H9 (cell line): ENCODE measurements around the gene NEURL1. TPM values are rescaled to one million over a fixed set of nuclear protein-coding genes. Genes with fewer than 3 reads are reported as not detected.
A peak's percentile ranks its signal among the peaks of the same experiment; 100 is the strongest.

Source experiments
- DNase-seq: peaks from one replicate; pipeline ENCODE4 v3.0.0-alpha.2; 2017
- H2AFZ ChIP-seq: one replicate; pipeline ENCODE4 v1.6.1; 2013; ENCODE audit warnings: mild to moderate bottlenecking, low read length, control low read depth, moderate library complexity
- H2AK5ac ChIP-seq: 2 replicates; pipeline ENCODE4 v1.6.1; 2013; ENCODE audit warnings: low read length, control low read depth, mixed read lengths; ENCODE audit not compliant: insufficient read length
- H2BK120ac ChIP-seq: one replicate; pipeline ENCODE4 v1.6.1; 2013; ENCODE audit warnings: low read depth, mild to moderate bottlenecking, low read length, control low read depth, inconsistent platforms; ENCODE audit not compliant: poor library complexity, severe bottlenecking
- H2BK12ac ChIP-seq: 2 replicates; pipeline ENCODE4 v1.6.1; 2013; ENCODE audit warnings: low read length, control low read depth, mixed read lengths, low read depth; ENCODE audit not compliant: insufficient read length
- H2BK15ac ChIP-seq: 2 replicates; pipeline ENCODE4 v1.6.1; 2013; ENCODE audit warnings: low read depth, low read length, control low read depth
- H2BK20ac ChIP-seq: one replicate; pipeline ENCODE4 v1.6.1; 2013; ENCODE audit warnings: low read depth, mild to moderate bottlenecking, low read length, control low read depth, inconsistent platforms; ENCODE audit not compliant: poor library complexity, severe bottlenecking
- H2BK5ac ChIP-seq: 2 replicates; pipeline ENCODE4 v1.6.1; 2013; ENCODE audit warnings: low read length, control low read depth, mixed read lengths; ENCODE audit not compliant: insufficient read length
- H3K14ac ChIP-seq: 2 replicates; pipeline ENCODE4 v1.6.1; 2013; ENCODE audit warnings: low read length, control low read depth; ENCODE audit not compliant: insufficient read depth
- H3K18ac ChIP-seq: 2 replicates; pipeline ENCODE4 v1.6.1; 2013; ENCODE audit warnings: low read depth, mild to moderate bottlenecking, mixed read lengths, low read length, control low read depth; ENCODE audit not compliant: insufficient read length
- H3K23ac ChIP-seq: 2 replicates; pipeline ENCODE4 v1.6.1; 2013; ENCODE audit warnings: low read length, control low read depth, mixed read lengths, low read depth; ENCODE audit not compliant: insufficient read length
- H3K23me2 ChIP-seq: 2 replicates; pipeline ENCODE4 v1.6.1; 2013; ENCODE audit warnings: low read depth, mild to moderate bottlenecking, mixed read lengths, low read length, control low read depth; ENCODE audit not compliant: insufficient read length, poor library complexity, severe bottlenecking
- H3K27ac ChIP-seq: 2 replicates; pipeline ENCODE4 v1.5.1; 2013; ENCODE audit warnings: low read length, control low read depth, mixed read lengths, low read depth; ENCODE audit not compliant: insufficient read length
- H3K27me3 ChIP-seq: 2 replicates; pipeline ENCODE4 v1.6.1; 2013; ENCODE audit warnings: low read length, control low read depth, inconsistent platforms; ENCODE audit not compliant: insufficient read depth
- H3K4ac ChIP-seq: 2 replicates; pipeline ENCODE4 v1.6.1; 2013; ENCODE audit warnings: low read depth, mild to moderate bottlenecking, control low read depth, inconsistent platforms, low read length, moderate library complexity
- H3K4me1 ChIP-seq: 2 replicates; pipeline ENCODE4 v1.6.1; 2013; ENCODE audit warnings: low read length, control low read depth, inconsistent platforms; ENCODE audit not compliant: insufficient read depth
- H3K4me2 ChIP-seq: 2 replicates; pipeline ENCODE4 v1.6.1; 2013; ENCODE audit warnings: low read length, control low read depth, mixed read lengths; ENCODE audit not compliant: insufficient read length, insufficient read depth
- H3K56ac ChIP-seq: 2 replicates; pipeline ENCODE4 v1.6.1; 2013; ENCODE audit warnings: low read depth, mild to moderate bottlenecking, mixed read lengths, low read length, control low read depth; ENCODE audit not compliant: insufficient read length
- H3K79me1 ChIP-seq: 2 replicates; pipeline ENCODE4 v1.6.1; 2013; ENCODE audit warnings: low read depth, mild to moderate bottlenecking, moderate library complexity, low read length, control low read depth, inconsistent platforms; ENCODE audit not compliant: insufficient read depth, poor library complexity, severe bottlenecking
- H3K79me2 ChIP-seq: 2 replicates; pipeline ENCODE4 v1.6.1; 2013; ENCODE audit warnings: low read length, control low read depth, inconsistent platforms; ENCODE audit not compliant: insufficient read depth
- H3K9ac ChIP-seq: 2 replicates; pipeline ENCODE4 v1.6.1; 2013; ENCODE audit warnings: low read length, control low read depth, mixed read lengths; ENCODE audit not compliant: insufficient read length; ENCODE audit errors: extremely low read depth
- H3K9me3 ChIP-seq: one replicate; pipeline ENCODE4 v1.6.1; 2013; ENCODE audit warnings: low read depth, low read length, inconsistent platforms; ENCODE audit not compliant: control insufficient read depth
- H3T11ph ChIP-seq: one replicate; pipeline ENCODE4 v1.6.1; 2013; ENCODE audit warnings: mild to moderate bottlenecking, low read length, control low read depth, inconsistent platforms
- H4K20me1 ChIP-seq: one replicate; pipeline ENCODE4 v1.6.1; 2013; ENCODE audit not compliant: control insufficient read depth, insufficient read length, insufficient read depth
- H4K5ac ChIP-seq: 2 replicates; pipeline ENCODE4 v1.6.1; 2013; ENCODE audit warnings: low read depth, mild to moderate bottlenecking, mixed read lengths, low read length, control low read depth; ENCODE audit not compliant: insufficient read length
- H4K8ac ChIP-seq: replicated peaks from 2 replicates; pipeline ENCODE4 v1.6.1; 2013; ENCODE audit warnings: low read length, control low read depth, mixed read lengths, low read depth; ENCODE audit not compliant: insufficient read length
- H4K91ac ChIP-seq: 2 replicates; pipeline ENCODE4 v1.6.1; 2013; ENCODE audit warnings: low read depth, mild to moderate bottlenecking, moderate library complexity, mixed read lengths, low read length, control low read depth; ENCODE audit not compliant: insufficient read length
- H3K27ac Mint-ChIP-seq, 3 experiments: 2 replicates in 2 of 3; 3 replicates in 1 of 3; pipeline ENCODE4 v1.8.0; 2020 to 2021; ENCODE audit warnings: mixed read lengths in 3 of 3, mild to moderate bottlenecking in 1 of 3, moderate library complexity in 1 of 3
- H3K27me3 Mint-ChIP-seq: 2 replicates; pipeline ENCODE4 v1.8.0; 2021; ENCODE audit warnings: low read depth, mild to moderate bottlenecking, moderate library complexity, mixed read lengths
- H3K36me3 Mint-ChIP-seq, 3 experiments: 2 replicates in 2 of 3; 3 replicates in 1 of 3; pipeline ENCODE4 v1.8.0; 2020 to 2021; ENCODE audit warnings: low read depth in 3 of 3, mixed read lengths in 3 of 3; ENCODE audit not compliant: insufficient read depth in 1 of 3
- H3K4me1 Mint-ChIP-seq, 2 experiments: 2 replicates each; pipeline ENCODE4 v1.8.0; 2020; ENCODE audit warnings: mixed read lengths in 2 of 2
- H3K4me3 Mint-ChIP-seq, 2 experiments: 2 replicates in 1 of 2; 3 replicates in 1 of 2; pipeline ENCODE4 v1.8.0; 2020 to 2021; ENCODE audit warnings: mild to moderate bottlenecking in 2 of 2, mixed read lengths in 2 of 2, moderate library complexity in 1 of 2
- H3K9me3 Mint-ChIP-seq, 2 experiments: 2 replicates in 1 of 2; 3 replicates in 1 of 2; pipeline ENCODE4 v1.8.0; 2020; ENCODE audit warnings: mild to moderate bottlenecking in 2 of 2, mixed read lengths in 2 of 2, moderate library complexity in 1 of 2
- WGBS: extraction: QIAGEN DNeasy Blood & Tissue Kit; methylation state at CpG from one replicate; pipeline ENCODE4 v1.1.7; 2013; ENCODE audit warnings: missing lambda C conversion rate, low lambda C conversion rate, mixed read lengths; ENCODE audit not compliant: insufficient read length; ENCODE audit errors: extremely low coverage; 5-methylcytosine and 5-hydroxymethylcytosine counted together
- total RNA-seq: library from RNA; stranded (reverse); gene quantifications from 2 replicates; pipeline ENCODE4 v1.2.1, GENCODE V29; 2021
- TF ChIP-seq, protein P1 (sequence below): fragments of 200-600 bp; sonication (generic); conservative IDR thresholded peaks from 3 replicates; pipeline ENCODE4 v1.8.0; 2021; ENCODE audit warnings: antibody characterized with exemption, mild to moderate bottlenecking

NEURL1 gene
- total RNA-seq, 1 experiment from 2014 or later = 1.2 TPM

DNA sequence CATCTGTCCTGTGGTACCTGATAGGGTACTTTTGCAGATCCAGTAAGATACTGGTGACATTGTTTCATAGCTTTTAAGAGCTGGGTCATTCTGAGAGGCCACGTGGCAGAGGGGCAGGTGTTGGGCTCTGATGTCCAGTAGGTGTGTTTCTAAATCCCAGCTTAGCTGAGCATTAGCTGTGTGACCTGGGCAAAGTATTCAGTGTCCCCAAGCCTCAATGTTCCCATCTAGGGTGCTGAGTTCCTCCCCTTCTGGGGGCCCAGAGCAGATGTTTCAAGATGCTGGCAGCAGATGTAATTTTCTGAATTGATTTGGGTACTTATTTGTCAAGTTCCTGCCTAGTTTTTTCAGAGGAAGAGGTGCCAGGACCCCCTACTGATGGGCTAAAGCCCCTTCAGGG, 52.9 kb downstream of the NEURL1 start:
- peaks cover 4% of the 10 kb centered on the region; the same call in 1 of the 2 replicates for H3K4me1 ChIP-seq
- no peak overlapping the region for H3K23ac ChIP-seq
- H2BK20ac ChIP-seq = no peak overlapping the region
- Mint-ChIP-seq H3K36me3 (no peaks in the 10 kb centered on the region), H3K27ac (no peak overlapping the region; a peak in 1 of 7 replicates), H3K9me3 (no peaks in the 10 kb centered on the region), H3K4me1 (peaks cover 18 to 36% of the 10 kb centered on the region in 2 experiments), H3K27me3 (peaks cover 4% of the 10 kb centered on the region), H3K4me3 (no peak overlapping the region)
- H3K56ac ChIP-seq = no peak overlapping the region
- no peak overlapping the region for H3K18ac ChIP-seq
- H2BK5ac ChIP-seq = no peak overlapping the region
- H2BK12ac ChIP-seq = no peak overlapping the region
- no peak overlapping the region for H3K14ac ChIP-seq
- no peak overlapping the region for H3T11ph ChIP-seq
- H4K91ac ChIP-seq = no peak overlapping the region
- WGBS = no CpG with 5 or more reads among the region's 1 CpG
- H2BK15ac ChIP-seq = no peak overlapping the region
- TF ChIP-seq, protein P1, sequence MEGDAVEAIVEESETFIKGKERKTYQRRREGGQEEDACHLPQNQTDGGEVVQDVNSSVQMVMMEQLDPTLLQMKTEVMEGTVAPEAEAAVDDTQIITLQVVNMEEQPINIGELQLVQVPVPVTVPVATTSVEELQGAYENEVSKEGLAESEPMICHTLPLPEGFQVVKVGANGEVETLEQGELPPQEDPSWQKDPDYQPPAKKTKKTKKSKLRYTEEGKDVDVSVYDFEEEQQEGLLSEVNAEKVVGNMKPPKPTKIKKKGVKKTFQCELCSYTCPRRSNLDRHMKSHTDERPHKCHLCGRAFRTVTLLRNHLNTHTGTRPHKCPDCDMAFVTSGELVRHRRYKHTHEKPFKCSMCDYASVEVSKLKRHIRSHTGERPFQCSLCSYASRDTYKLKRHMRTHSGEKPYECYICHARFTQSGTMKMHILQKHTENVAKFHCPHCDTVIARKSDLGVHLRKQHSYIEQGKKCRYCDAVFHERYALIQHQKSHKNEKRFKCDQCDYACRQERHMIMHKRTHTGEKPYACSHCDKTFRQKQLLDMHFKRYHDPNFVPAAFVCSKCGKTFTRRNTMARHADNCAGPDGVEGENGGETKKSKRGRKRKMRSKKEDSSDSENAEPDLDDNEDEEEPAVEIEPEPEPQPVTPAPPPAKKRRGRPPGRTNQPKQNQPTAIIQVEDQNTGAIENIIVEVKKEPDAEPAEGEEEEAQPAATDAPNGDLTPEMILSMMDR = no peak
- H4K20me1 ChIP-seq = no peaks in the 10 kb centered on the region
- no peaks in the 10 kb centered on the region for H3K79me1 ChIP-seq
- H2AK5ac ChIP-seq = no peak overlapping the region
- H4K8ac ChIP-seq = no peak overlapping the region
- DNase-seq = peak; percentile 8
- no peaks in the 10 kb centered on the region for H3K23me2 ChIP-seq
- no peak overlapping the region for H3K4me2 ChIP-seq
- H3K9ac ChIP-seq = no peak overlapping the region
- no peak overlapping the region for H2BK120ac ChIP-seq
- H3K79me2 ChIP-seq = no peaks in the 10 kb centered on the region
- no peaks in the 10 kb centered on the region for H3K27me3 ChIP-seq
- H4K5ac ChIP-seq = no peak overlapping the region
- no peak overlapping the region for H3K4ac ChIP-seq
- no peaks in the 10 kb centered on the region for H3K9me3 ChIP-seq
- no peak overlapping the region for H2AFZ ChIP-seq
- no peak overlapping the region for H3K27ac ChIP-seq
